Caco-2 (cell line): ENCODE results near the gene CIBAR2. TPM values are rescaled to one million over a fixed set of nuclear protein-coding genes. Genes with fewer than 3 reads are reported as not detected.

Source experiments
- BruUV-seq: library from RNA; stranded (reverse); fragments of 400-500 nt; replicated peaks from 2 replicates; lab custom pipeline; 2021; lab: Mats Ljungman, UMichigan
- CTCF ChIA-PET: fragments of 300-600 bp; sonication (Branson Sonifier 250); formaldehyde crosslinking; loops from one replicate; lab custom pipeline; 2022; ENCODE audit warnings: antibody characterized with exemption; lab: Charles Lee
- POLR2A ChIA-PET: fragments of 300-600 bp; sonication (Branson Sonifier 250); formaldehyde crosslinking; loops from one replicate; lab custom pipeline; 2022; ENCODE audit warnings: antibody characterized with exemption; lab: Charles Lee
- DNase-seq, 2 experiments: peaks; one replicate each; pipeline versions ENCODE4 v3.0.0 to v3.0.0-alpha.2; 2020 to 2022
- H3K27me3 ChIP-seq: replicated peaks from 2 replicates; pipeline ENCODE4 v1.6.0; 2011; ENCODE audit warnings: low read length; ENCODE audit not compliant: control insufficient read depth, insufficient read depth
- H3K36me3 ChIP-seq: 2 replicates; pipeline ENCODE4 v1.5.1; 2011; ENCODE audit warnings: low read length; ENCODE audit not compliant: control insufficient read depth, insufficient read depth
- H3K4me1 ChIP-seq: fragments of 250-450 bp; sonication (Bioruptor Pico); 2 replicates; pipeline ENCODE4 v1.5.1; 2020; ENCODE audit warnings: mild to moderate bottlenecking
- H3K4me3 ChIP-seq: 2 replicates; pipeline ENCODE4 v1.5.1; 2011; ENCODE audit warnings: low read depth, mild to moderate bottlenecking, control low read depth, low read length
- H3K9me3 ChIP-seq: fragments of 250-450 bp; sonication (Bioruptor Pico); 2 replicates; pipeline ENCODE4 v1.5.1; 2020; ENCODE audit warnings: mild to moderate bottlenecking, moderate library complexity
- H3K27ac Mint-ChIP-seq: one replicate; pipeline ENCODE4 v1.8.0; 2022; ENCODE audit warnings: mixed read lengths; ENCODE audit not compliant: unreplicated experiment
- H3K27me3 Mint-ChIP-seq: one replicate; pipeline ENCODE4 v1.8.0; 2022; ENCODE audit warnings: mixed read lengths; ENCODE audit not compliant: insufficient read depth, unreplicated experiment
- H3K36me3 Mint-ChIP-seq: one replicate; pipeline ENCODE4 v1.8.0; 2022; ENCODE audit warnings: mild to moderate bottlenecking, mixed read lengths; ENCODE audit not compliant: insufficient read depth, unreplicated experiment
- H3K4me1 Mint-ChIP-seq: one replicate; pipeline ENCODE4 v1.8.0; 2022; ENCODE audit warnings: low read depth, mixed read lengths; ENCODE audit not compliant: unreplicated experiment
- H3K4me3 Mint-ChIP-seq: one replicate; pipeline ENCODE4 v1.8.0; 2022; ENCODE audit warnings: mild to moderate bottlenecking, moderate library complexity, mixed read lengths; ENCODE audit not compliant: unreplicated experiment
- H3K9me3 Mint-ChIP-seq: one replicate; pipeline ENCODE4 v1.8.0; 2022; ENCODE audit warnings: mixed read lengths; ENCODE audit not compliant: unreplicated experiment
- intact Hi-C: fragments of 100-400 bp; cut with micrococcal nuclease; formaldehyde crosslinking; loops from one replicate; pipeline ENCODE4 v1.10.0; 2022; ENCODE audit not compliant: unreplicated experiment
- total RNA-seq: library from RNA; stranded (reverse); gene quantifications from 2 replicates; pipeline ENCODE4 v1.2.3, GENCODE V29; 2022
- TF ChIP-seq, protein P1 (sequence below), 2 experiments: fragments of 200-600 bp in 1 of 2; IDR thresholded peaks; 1 replicate in 1 of 2; 2 replicates in 1 of 2; pipeline versions ENCODE4 v1.5.1 to v1.8.0; 2011 to 2022; ENCODE audit warnings: antibody characterized with exemption in 1 of 2, control low read depth in 1 of 2, inconsistent platforms in 1 of 2, low read depth in 1 of 2, low read length in 1 of 2, mild to moderate bottlenecking in 1 of 2, moderate library complexity in 1 of 2; ENCODE audit not compliant: insufficient read depth in 1 of 2, severe bottlenecking in 1 of 2, unreplicated experiment in 1 of 2

CIBAR2 gene
- total RNA-seq, 1 experiment from 2014 or later, result not detected

DNA sequence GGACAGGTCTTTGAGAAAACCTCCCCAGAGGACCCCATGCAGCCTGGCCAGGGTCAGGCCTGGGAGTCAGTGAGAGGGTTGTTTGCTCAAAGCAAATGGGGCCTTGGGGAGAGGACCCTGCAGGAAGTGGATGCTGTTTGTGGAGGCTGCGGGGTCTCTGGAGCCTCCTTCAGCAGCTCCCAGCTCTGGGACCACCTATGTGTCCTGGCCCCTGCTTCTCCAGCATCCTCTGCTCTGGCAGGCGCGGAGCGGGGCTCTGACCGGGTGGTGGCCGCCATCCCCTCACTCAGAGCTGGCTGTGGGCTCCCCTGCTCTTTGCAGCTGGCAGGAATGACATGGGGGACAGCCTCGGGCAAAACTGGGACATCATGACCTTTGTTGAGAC lies 29.8 kb upstream of the CIBAR2 start:
- intact Hi-C loops, result no loop called here

DNA sequence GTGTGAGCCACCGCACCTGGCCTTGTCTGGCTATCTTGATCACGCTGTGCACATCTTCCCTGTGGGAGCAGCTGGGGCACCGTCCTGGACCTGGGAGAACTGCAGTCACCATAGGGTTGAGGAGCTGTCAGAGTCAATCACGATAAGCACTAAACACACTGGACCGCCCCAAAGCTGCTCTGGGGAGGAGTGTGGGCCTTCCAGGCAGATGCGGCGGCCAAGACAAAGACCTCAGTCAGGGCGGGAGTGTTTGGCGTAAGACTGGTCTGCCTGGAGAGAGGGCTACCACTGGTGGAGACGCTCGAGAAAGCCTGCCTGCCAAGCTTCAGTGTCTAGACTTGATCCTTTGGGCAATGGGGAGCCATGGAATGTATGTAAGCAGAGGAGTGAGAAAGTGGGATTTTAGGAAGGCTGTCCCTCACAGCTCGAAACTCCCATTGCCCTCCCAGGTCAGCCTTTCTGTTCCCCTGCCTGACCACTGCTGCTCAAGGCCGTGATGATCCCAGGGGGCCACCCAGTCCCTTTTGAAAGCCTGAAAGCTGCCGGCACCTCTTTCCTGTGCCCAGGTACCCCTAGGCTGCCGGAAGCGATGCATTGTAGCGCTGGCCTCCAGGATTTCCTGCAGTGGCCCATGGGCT lies 29.3 kb upstream of the CIBAR2 start:
- Histone ChIP-seq H3K9me3 (no peaks in the 10 kb centered on the region), H3K27me3 (no peaks in the 10 kb centered on the region), H3K36me3 (no peaks in the 10 kb centered on the region), H3K4me1 (peaks cover 13% of the 10 kb centered on the region), H3K4me3 (no peak overlapping the region)
- Mint-ChIP-seq H3K27ac (no peak overlapping the region), H3K27me3 (no peaks in the 10 kb centered on the region), H3K9me3 (no peaks in the 10 kb centered on the region), H3K36me3 (peaks cover 10% of the 10 kb centered on the region), H3K4me3 (no peak overlapping the region), H3K4me1 (peaks cover 24% of the 10 kb centered on the region)
- POLR2A ChIA-PET, result no interaction called here
- TF ChIP-seq, protein P1, sequence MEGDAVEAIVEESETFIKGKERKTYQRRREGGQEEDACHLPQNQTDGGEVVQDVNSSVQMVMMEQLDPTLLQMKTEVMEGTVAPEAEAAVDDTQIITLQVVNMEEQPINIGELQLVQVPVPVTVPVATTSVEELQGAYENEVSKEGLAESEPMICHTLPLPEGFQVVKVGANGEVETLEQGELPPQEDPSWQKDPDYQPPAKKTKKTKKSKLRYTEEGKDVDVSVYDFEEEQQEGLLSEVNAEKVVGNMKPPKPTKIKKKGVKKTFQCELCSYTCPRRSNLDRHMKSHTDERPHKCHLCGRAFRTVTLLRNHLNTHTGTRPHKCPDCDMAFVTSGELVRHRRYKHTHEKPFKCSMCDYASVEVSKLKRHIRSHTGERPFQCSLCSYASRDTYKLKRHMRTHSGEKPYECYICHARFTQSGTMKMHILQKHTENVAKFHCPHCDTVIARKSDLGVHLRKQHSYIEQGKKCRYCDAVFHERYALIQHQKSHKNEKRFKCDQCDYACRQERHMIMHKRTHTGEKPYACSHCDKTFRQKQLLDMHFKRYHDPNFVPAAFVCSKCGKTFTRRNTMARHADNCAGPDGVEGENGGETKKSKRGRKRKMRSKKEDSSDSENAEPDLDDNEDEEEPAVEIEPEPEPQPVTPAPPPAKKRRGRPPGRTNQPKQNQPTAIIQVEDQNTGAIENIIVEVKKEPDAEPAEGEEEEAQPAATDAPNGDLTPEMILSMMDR (IDR thresholded peaks at IDR 0.05; ENCODE audit: insufficient read depth in 1 of 2, low read depth in 1 of 2, low read length in 1 of 2, severe bottlenecking in 1 of 2, unreplicated experiment in 1 of 2), result no peak
- DNase-seq, result no peak
- intact Hi-C loops, result no loop called here
- CTCF ChIA-PET, result no interaction called here
- BruUV-seq, result no TSS peak

More for the DNA sequence above, 29.8 kb upstream of the CIBAR2 start:
- no peak overlapping the region for H3K4me3 ChIP-seq
- H3K27ac Mint-ChIP-seq, result no peak overlapping the region
- no peaks in the 10 kb centered on the region for H3K9me3 ChIP-seq
- POLR2A ChIA-PET, result no interaction called here
- peaks cover 13% of the 10 kb centered on the region for H3K4me1 ChIP-seq
- H3K4me3 Mint-ChIP-seq, result no peak overlapping the region
- peaks cover 24% of the 10 kb centered on the region for H3K4me1 Mint-ChIP-seq
- DNase-seq, result no peak
- BruUV-seq, result no TSS peak
- peaks cover 10% of the 10 kb centered on the region for H3K36me3 Mint-ChIP-seq
- no peaks in the 10 kb centered on the region for H3K27me3 Mint-ChIP-seq
- CTCF ChIA-PET, result interaction anchor here (0.5 kb wide), 1 partner anchor 137 kb away, joined by 4 read pairs; no protein-coding TSS in a partner anchor
- H3K27me3 ChIP-seq, result no peaks in the 10 kb centered on the region
- no peaks in the 10 kb centered on the region for H3K36me3 ChIP-seq
- TF ChIP-seq, protein P1 (IDR thresholded peaks at IDR 0.05; ENCODE audit: insufficient read depth in 1 of 2, low read depth in 1 of 2, low read length in 1 of 2, severe bottlenecking in 1 of 2, unreplicated experiment in 1 of 2), result no peak
- no peaks in the 10 kb centered on the region for H3K9me3 Mint-ChIP-seq

DNA sequence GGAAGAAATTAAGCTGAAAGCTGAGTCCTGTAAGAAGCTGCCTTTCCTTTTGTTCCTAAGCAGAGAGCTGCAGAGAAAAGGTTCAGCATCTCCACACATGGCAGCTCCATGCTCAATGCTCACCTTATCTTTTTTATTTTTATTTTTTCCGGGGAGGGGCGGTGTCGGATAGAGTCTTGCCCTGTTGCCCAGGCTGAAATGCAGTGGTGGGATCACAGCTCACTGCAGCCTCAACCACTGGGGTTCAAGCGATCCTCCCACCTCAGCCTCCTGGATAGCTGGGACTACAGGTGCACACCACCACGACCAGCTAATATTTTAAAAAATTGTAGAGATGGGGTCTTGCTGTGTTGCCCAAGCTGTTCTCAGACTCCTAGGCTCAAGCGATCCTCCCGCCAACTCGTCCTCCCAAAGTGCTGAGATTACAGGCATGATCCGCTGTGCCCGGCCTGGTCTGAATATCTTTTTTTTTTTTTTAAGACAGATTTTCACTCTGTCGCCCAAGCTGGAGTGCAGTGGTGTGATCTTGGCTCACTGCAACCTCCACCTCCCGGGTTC lies 28.3 kb upstream of the CIBAR2 start:
- H3K9me3 ChIP-seq, result no peaks in the 10 kb centered on the region
- H3K4me3 Mint-ChIP-seq, result no peak overlapping the region
- H3K4me3 ChIP-seq, result no peak overlapping the region
- no peak for DNase-seq
- no peaks in the 10 kb centered on the region for H3K9me3 Mint-ChIP-seq
- intact Hi-C loops, result no loop called here
- ChIA-PET CTCF (interaction anchor here (1.1 to 1.5 kb wide), 2 partner anchors 15 to 26 kb away, joined by 4 read pairs; no protein-coding TSS in a partner anchor), POLR2A (no interaction called here)
- no peaks in the 10 kb centered on the region for H3K27me3 Mint-ChIP-seq
- TF ChIP-seq, protein P1 (IDR thresholded peaks at IDR 0.05; ENCODE audit: insufficient read depth in 1 of 2, low read depth in 1 of 2, low read length in 1 of 2, severe bottlenecking in 1 of 2, unreplicated experiment in 1 of 2), result no peak
- BruUV-seq, result no TSS peak
- H3K27ac Mint-ChIP-seq, result no peak overlapping the region
- H3K36me3 ChIP-seq, result no peaks in the 10 kb centered on the region
- peaks cover 10% of the 10 kb centered on the region for H3K36me3 Mint-ChIP-seq
- H3K4me1 Mint-ChIP-seq, result peaks cover 24% of the 10 kb centered on the region
- H3K4me1 ChIP-seq, result peaks cover 13% of the 10 kb centered on the region
- no peaks in the 10 kb centered on the region for H3K27me3 ChIP-seq
